Colonic mucosa (tissue), 4 donors: ENCODE measurements around the gene FHIT. TPM values are rescaled to one million over a fixed set of nuclear protein-coding genes. Genes with fewer than 3 reads are reported as not detected.

Experiments used
- DNase-seq: peaks from one replicate; pipeline ENCODE4 v3.0.0-alpha.2; 2020
- H3K27ac ChIP-seq: fragments of 200-600 bp; one replicate; pipeline ENCODE4 v1.8.0; 2021
- H3K27me3 ChIP-seq: fragments of 200-600 bp; one replicate; pipeline ENCODE4 v1.8.0; 2021
- H3K36me3 ChIP-seq: fragments of 200-600 bp; one replicate; pipeline ENCODE4 v1.8.0; 2021
- H3K4me1 ChIP-seq: fragments of 200-600 bp; one replicate; pipeline ENCODE4 v1.8.0; 2021; ENCODE audit warnings: mild to moderate bottlenecking
- H3K4me3 ChIP-seq: fragments of 200-600 bp; one replicate; pipeline ENCODE4 v1.8.0; 2021
- H3K9ac ChIP-seq, 2 donors: one replicate each; pipeline ENCODE4 v1.7.0; 2013; ENCODE audit warnings: control low read depth in 2 of 2, low read depth in 2 of 2, low read length in 2 of 2
- H3K9me3 ChIP-seq: fragments of 200-600 bp; one replicate; pipeline ENCODE4 v1.8.0; 2021
- CTCF ChIP-seq: fragments of 200-600 bp; IDR thresholded peaks from one replicate; pipeline ENCODE4 v1.8.0; 2022; ENCODE audit warnings: antibody characterized with exemption, mild to moderate bottlenecking
- intact Hi-C: fragments of 100-400 bp; cut with DNase I; formaldehyde crosslinking; loops from one replicate; pipeline ENCODE4 v1.14.1; 2022
- total RNA-seq, 2 donors: library from RNA; stranded (reverse); fragmentation: NEBNext Ultra II Directional in 1 of 2; extraction: Animal tissue kit (Norgen Biotek cat#: 25700) in 1 of 2; gene quantifications; one replicate each; pipeline ENCODE4 v1.2.1, GENCODE V29; 2021
- donor health status: healthy.
- donor health status: DM: no; HTN: no; CAD: no.
- donor health status: DM: no; HTN: no; CAD: no.

FHIT gene
- total RNA-seq, 2 donors from 2014 or later = 7.7 to 9.4 TPM

DNA sequence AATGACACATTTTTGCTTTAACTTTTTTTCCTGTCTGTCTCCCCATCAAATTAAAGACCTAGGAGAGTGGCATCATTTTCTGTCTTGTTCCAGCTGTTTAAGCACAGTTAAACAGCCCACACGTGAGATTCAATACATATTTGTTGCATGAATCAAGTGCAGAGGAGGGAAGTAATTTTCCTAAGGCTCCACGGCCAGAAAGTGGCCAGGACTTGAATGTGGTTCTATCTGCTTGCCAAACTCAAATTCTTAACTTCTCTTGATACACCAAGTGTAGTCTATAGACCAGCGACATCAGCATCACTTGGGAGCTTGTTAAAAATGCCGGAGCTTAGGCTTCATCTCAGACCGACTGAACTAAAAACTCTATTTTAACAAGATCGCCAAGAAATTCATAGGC lies 1476.6 kb downstream of the FHIT start:
- H3K9me3 ChIP-seq = no peaks in the 10 kb centered on the region
- no peak overlapping the region for H3K9ac ChIP-seq
- no peak overlapping the region for H3K4me3 ChIP-seq
- no peak for TF ChIP-seq CTCF
- intact Hi-C loops = no loop called here
- H3K27me3 ChIP-seq = no peaks in the 10 kb centered on the region
- H3K36me3 ChIP-seq = no peaks in the 10 kb centered on the region
- no peak overlapping the region for H3K27ac ChIP-seq
- DNase-seq = no peak
- H3K4me1 ChIP-seq = no peaks in the 10 kb centered on the region

DNA sequence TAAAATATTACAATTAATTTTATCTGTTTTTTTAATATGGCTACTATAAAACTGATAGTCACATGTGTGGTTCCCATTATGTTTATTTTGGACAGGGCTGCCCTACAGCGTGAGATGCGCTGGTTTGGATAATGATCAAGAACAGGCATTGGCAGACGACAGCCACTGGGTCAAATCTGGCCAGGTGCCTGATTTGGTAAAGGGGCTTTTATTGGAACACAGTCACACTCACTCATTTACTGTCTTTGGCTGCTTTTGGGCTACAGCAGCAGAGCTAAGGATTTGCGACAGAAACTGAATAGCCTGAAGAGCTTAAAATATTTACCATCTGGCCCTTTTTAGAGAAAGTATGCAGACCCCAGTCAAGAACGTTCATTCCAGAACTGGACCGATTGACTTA lies 1477.3 kb downstream of the FHIT start:
- no peak for DNase-seq
- H3K9ac ChIP-seq = no peak overlapping the region
- H3K4me3 ChIP-seq = no peak overlapping the region
- no peak overlapping the region for H3K27ac ChIP-seq
- intact Hi-C loops = no loop called here
- no peaks in the 10 kb centered on the region for H3K4me1 ChIP-seq
- no peaks in the 10 kb centered on the region for H3K27me3 ChIP-seq
- no peaks in the 10 kb centered on the region for H3K9me3 ChIP-seq
- TF ChIP-seq CTCF = no peak
- H3K36me3 ChIP-seq = no peaks in the 10 kb centered on the region

DNA sequence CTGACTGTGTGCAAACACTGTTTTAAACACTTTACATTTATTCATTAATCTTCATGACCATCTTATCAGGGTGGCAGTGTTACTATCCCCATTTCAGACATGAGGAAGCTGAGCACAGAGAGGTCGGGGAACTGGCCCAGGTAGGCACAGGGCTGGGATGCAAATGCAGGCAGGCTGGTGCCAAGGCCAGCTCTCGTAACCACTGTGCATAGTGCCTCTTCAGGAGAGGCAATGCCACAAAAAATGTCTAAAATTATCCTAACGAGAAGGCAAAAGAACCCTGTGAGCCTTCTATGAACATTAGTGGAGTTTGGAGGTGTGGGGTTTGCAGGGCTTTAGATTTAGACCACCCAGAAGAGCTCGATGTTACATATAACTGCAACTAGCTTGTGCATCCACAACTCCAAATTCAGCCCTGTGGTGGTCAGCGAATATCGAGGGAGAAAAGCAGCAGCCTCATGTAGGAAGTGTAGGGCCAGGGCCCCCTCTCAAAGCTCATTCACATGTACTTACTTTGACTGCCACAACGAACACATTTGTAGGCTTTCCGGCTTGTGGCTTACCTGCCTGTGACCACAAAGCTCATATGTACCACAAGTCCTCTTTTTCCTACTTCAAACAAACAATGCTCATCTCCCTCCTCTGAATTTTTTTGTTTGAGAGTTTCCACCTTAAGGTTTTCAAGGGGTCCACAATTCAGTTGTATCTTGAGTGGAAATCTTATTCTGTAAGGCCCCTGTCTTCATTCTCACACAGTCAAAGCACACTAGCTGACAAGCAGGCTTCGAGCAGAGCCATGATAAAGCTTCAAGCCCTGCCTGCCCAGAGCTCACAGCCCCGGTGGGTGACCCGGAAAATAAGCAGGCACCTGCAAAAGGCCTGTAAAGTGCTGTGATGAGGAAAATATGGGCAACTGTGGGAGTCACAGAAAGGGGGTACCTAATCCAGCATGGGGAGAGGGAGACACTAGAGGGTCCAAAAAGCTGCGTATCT lies 1478.5 kb downstream of the FHIT start:
- Histone ChIP-seq H3K27ac (no peak overlapping the region), H3K4me3 (no peak overlapping the region), H3K36me3 (no peaks in the 10 kb centered on the region), H3K9me3 (no peaks in the 10 kb centered on the region), H3K9ac (no peak overlapping the region), H3K27me3 (no peaks in the 10 kb centered on the region), H3K4me1 (no peaks in the 10 kb centered on the region)
- no peak for DNase-seq
- no peak for TF ChIP-seq CTCF
- intact Hi-C loops = no loop called here

DNA sequence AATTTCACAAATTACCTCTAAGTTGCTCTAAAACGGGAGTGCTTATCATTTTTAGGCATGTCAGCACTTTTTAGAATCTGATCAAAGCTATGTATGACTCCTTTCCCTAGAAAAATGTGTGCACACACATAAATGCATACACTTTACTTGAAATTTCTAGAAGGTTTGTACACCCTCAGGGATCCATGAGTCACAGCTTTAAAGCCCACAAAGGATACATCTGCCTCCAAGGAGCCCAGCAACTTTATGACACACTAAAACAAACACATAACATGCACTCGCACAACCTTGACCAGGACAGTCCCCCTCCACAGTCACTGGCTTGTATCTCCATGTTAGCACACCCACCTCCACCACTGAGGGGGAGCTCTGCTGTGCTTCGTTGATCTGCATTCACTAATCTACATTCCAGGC lies 1479.5 kb downstream of the FHIT start:
- TF ChIP-seq CTCF = no peak
- no peak for DNase-seq

GRCh38 chr3:59769127-59769750 lies 1482.0 kb downstream of the FHIT start:
- no peaks in the 10 kb centered on the region for H3K27me3 ChIP-seq
- no peak overlapping the region for H3K4me3 ChIP-seq
- H3K9ac ChIP-seq = no peak overlapping the region
- intact Hi-C loops = no loop called here
- no peaks in the 10 kb centered on the region for H3K4me1 ChIP-seq
- no peak overlapping the region for H3K27ac ChIP-seq
- TF ChIP-seq CTCF = no peak
- no peak for DNase-seq
- no peaks in the 10 kb centered on the region for H3K36me3 ChIP-seq
- H3K9me3 ChIP-seq = no peaks in the 10 kb centered on the region

More for the DNA sequence above, 1479.5 kb downstream of the FHIT start:
- Histone ChIP-seq H3K27me3 (no peaks in the 10 kb centered on the region), H3K9me3 (no peaks in the 10 kb centered on the region), H3K4me1 (no peaks in the 10 kb centered on the region), H3K4me3 (no peak overlapping the region), H3K36me3 (no peaks in the 10 kb centered on the region), H3K9ac (no peak overlapping the region), H3K27ac (no peak overlapping the region)
- intact Hi-C loops = no loop called here
